WTC11 (cell line): ENCODE data around the gene ALOX15. TPM values are rescaled to one million over a fixed set of nuclear protein-coding genes. Genes with fewer than 3 reads are reported as not detected.

Source experiments
- ATAC-seq: fragments of 200-7000 bp; cut with Tn5 transposase; 2 replicates; pipeline ENCODE4 v1.10.0; 2021; ENCODE audit warnings: mild to moderate bottlenecking, moderate library complexity
- CTCF ChIA-PET: fragments of 300-600 bp; sonication (Branson Sonifier 250); formaldehyde crosslinking; loops from one replicate; lab custom pipeline; 2021; ENCODE audit warnings: antibody characterized with exemption; lab: Charles Lee
- POLR2A ChIA-PET: fragments of 350-600 bp; sonication (Branson Sonifier 250); formaldehyde crosslinking; loops from one replicate; lab custom pipeline; 2021; ENCODE audit warnings: antibody characterized with exemption; lab: Charles Lee
- DNase-seq: peaks from one replicate; pipeline ENCODE4 v3.0.0; 2021; ENCODE audit warnings: low spot score
- H3K27ac Mint-ChIP-seq: 2 replicates; pipeline ENCODE4 v1.8.0; 2021; ENCODE audit warnings: mixed read lengths
- H3K27me3 Mint-ChIP-seq: 2 replicates; pipeline ENCODE4 v1.8.0; 2021; ENCODE audit warnings: low read depth, mild to moderate bottlenecking, moderate library complexity, mixed read lengths
- H3K36me3 Mint-ChIP-seq: 2 replicates; pipeline ENCODE4 v1.8.0; 2021; ENCODE audit warnings: mixed read lengths
- H3K4me1 Mint-ChIP-seq: 2 replicates; pipeline ENCODE4 v1.8.0; 2022; ENCODE audit warnings: mixed read lengths
- H3K4me3 Mint-ChIP-seq: 2 replicates; pipeline ENCODE4 v1.8.0; 2021; ENCODE audit warnings: mild to moderate bottlenecking, moderate library complexity, mixed read lengths
- H3K9me3 Mint-ChIP-seq: 2 replicates; pipeline ENCODE4 v1.8.0; 2021; ENCODE audit warnings: mixed read lengths
- ELF4 ChIP-seq: sonication (generic); formaldehyde crosslinking; IDR thresholded peaks from 2 replicates; pipeline ENCODE4 v1.8.1; 2022; ENCODE audit warnings: low read depth, mild to moderate bottlenecking, moderate library complexity, missing genetic modification reagents
- ESRRA ChIP-seq: sonication (generic); formaldehyde crosslinking; IDR thresholded peaks from 2 replicates; pipeline ENCODE4 v1.8.1; 2022; ENCODE audit warnings: mild to moderate bottlenecking, missing genetic modification reagents, borderline replicate concordance
- ETV6 ChIP-seq: sonication (generic); formaldehyde crosslinking; IDR thresholded peaks from 2 replicates; pipeline ENCODE4 v1.8.1; 2022; ENCODE audit warnings: mild to moderate bottlenecking, missing genetic modification reagents
- GABPB1 ChIP-seq: sonication (generic); formaldehyde crosslinking; IDR thresholded peaks from 2 replicates; pipeline ENCODE4 v1.8.1; 2023; ENCODE audit warnings: mild to moderate bottlenecking, missing genetic modification reagents
- NR2C2 ChIP-seq: sonication (generic); formaldehyde crosslinking; IDR thresholded peaks from 2 replicates; pipeline ENCODE4 v1.8.0; 2022; ENCODE audit warnings: mild to moderate bottlenecking, missing genetic modification reagents
- NR3C1 ChIP-seq: sonication (generic); formaldehyde crosslinking; conservative IDR thresholded peaks from 2 replicates; pipeline ENCODE4 v1.8.1; 2023; ENCODE audit warnings: low read depth, mild to moderate bottlenecking, missing genetic modification reagents
- TEAD4 ChIP-seq: sonication (generic); formaldehyde crosslinking; IDR thresholded peaks from 2 replicates; pipeline ENCODE4 v1.8.0; 2022; ENCODE audit warnings: mild to moderate bottlenecking, missing genetic modification reagents
- ZBTB21 ChIP-seq: sonication (generic); formaldehyde crosslinking; IDR thresholded peaks from 2 replicates; pipeline ENCODE4 v1.8.1; 2023; ENCODE audit warnings: mild to moderate bottlenecking, missing genetic modification reagents, borderline replicate concordance
- ZNF121 ChIP-seq: sonication (generic); formaldehyde crosslinking; IDR thresholded peaks from 2 replicates; pipeline ENCODE4 v1.8.0; 2023; ENCODE audit warnings: missing genetic modification reagents
- total RNA-seq: library from RNA; stranded (reverse); gene quantifications from 3 replicates; pipeline ENCODE4 v1.2.3, GENCODE V29; 2021
- TF ChIP-seq, protein P1 (sequence below): sonication (generic); formaldehyde crosslinking; conservative IDR thresholded peaks from 2 replicates; pipeline ENCODE4 v1.8.1; 2022; ENCODE audit warnings: mild to moderate bottlenecking, missing genetic modification reagents
- TF ChIP-seq, protein P2 (sequence below): fragments of 250-450 bp; sonication (Bioruptor Pico); IDR thresholded peaks from 2 replicates; pipeline ENCODE4 v1.9.0; 2021; ENCODE audit warnings: mild to moderate bottlenecking
- TF ChIP-seq, protein P3 (sequence below): sonication (generic); formaldehyde crosslinking; IDR thresholded peaks from 2 replicates; pipeline ENCODE4 v1.8.1; 2023; ENCODE audit warnings: mild to moderate bottlenecking, missing genetic modification reagents
- TF ChIP-seq, protein P4 (sequence below): sonication (generic); formaldehyde crosslinking; IDR thresholded peaks from 2 replicates; pipeline ENCODE4 v1.8.1; 2023; ENCODE audit warnings: mild to moderate bottlenecking, missing genetic modification reagents, moderate library complexity
- TF ChIP-seq, protein P5 (sequence below): sonication (generic); formaldehyde crosslinking; IDR thresholded peaks from 2 replicates; pipeline ENCODE4 v1.8.1; 2022; ENCODE audit warnings: low read depth, missing genetic modification reagents, borderline replicate concordance
- TF ChIP-seq, protein P6 (sequence below): sonication (generic); formaldehyde crosslinking; IDR thresholded peaks from 2 replicates; pipeline ENCODE4 v1.8.0; 2023; ENCODE audit warnings: mild to moderate bottlenecking, missing genetic modification reagents
- TF ChIP-seq, protein P7 (sequence below): sonication (generic); formaldehyde crosslinking; IDR thresholded peaks from 2 replicates; pipeline ENCODE4 v1.8.1; 2023; ENCODE audit warnings: mild to moderate bottlenecking, missing genetic modification reagents, moderate library complexity
- TF ChIP-seq, protein P8 (sequence below): sonication (generic); formaldehyde crosslinking; IDR thresholded peaks from 2 replicates; pipeline ENCODE4 v1.8.1; 2022; ENCODE audit warnings: missing genetic modification reagents, borderline replicate concordance
- TF ChIP-seq, protein P9 (sequence below): sonication (generic); formaldehyde crosslinking; IDR thresholded peaks from 2 replicates; pipeline ENCODE4 v1.8.0; 2023; ENCODE audit warnings: missing genetic modification reagents, mild to moderate bottlenecking, borderline replicate concordance

The ALOX15 gene
- total RNA-seq, 1 experiment from 2014 or later: 0.50 TPM

DNA sequence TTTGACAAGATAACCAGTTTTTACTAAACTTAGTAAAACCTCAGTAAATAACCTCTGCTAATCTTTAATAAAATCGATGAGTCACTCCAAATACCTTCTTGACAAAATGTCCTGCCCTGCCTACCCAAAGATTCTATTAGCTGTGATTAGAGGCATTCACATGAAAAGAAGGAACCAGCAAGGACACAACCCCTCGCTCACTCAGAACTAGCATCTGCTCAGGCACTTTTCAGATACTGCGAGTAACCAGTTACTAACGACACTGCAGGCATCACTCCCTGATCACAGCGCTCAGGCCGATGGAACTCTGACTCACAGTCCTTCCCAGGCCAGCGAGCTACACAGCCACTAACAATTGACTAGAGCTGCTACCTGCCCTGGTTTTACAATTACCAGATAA, 38.2 kb upstream of the ALOX15 start:
- H3K4me1 Mint-ChIP-seq: no peaks in the 10 kb centered on the region
- no peaks in the 10 kb centered on the region for H3K27me3 Mint-ChIP-seq
- H3K27ac Mint-ChIP-seq: no peak overlapping the region
- H3K9me3 Mint-ChIP-seq: no peaks in the 10 kb centered on the region
- no peak for ATAC-seq
- POLR2A ChIA-PET: no interaction called here
- no peak overlapping the region for H3K4me3 Mint-ChIP-seq
- TF ChIP-seq, protein P1, sequence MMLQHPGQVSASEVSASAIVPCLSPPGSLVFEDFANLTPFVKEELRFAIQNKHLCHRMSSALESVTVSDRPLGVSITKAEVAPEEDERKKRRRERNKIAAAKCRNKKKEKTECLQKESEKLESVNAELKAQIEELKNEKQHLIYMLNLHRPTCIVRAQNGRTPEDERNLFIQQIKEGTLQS (CRISPR knock-in tag): no peak
- TF ChIP-seq ZNF121 (CRISPR knock-in tag) (no peak), NR2C2 (CRISPR knock-in tag) (no peak), ETV6 (CRISPR knock-in tag) (no peak)
- TF ChIP-seq, protein P2, sequence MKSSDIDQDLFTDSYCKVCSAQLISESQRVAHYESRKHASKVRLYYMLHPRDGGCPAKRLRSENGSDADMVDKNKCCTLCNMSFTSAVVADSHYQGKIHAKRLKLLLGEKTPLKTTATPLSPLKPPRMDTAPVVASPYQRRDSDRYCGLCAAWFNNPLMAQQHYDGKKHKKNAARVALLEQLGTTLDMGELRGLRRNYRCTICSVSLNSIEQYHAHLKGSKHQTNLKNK: no peak
- TF ChIP-seq, protein P3, sequence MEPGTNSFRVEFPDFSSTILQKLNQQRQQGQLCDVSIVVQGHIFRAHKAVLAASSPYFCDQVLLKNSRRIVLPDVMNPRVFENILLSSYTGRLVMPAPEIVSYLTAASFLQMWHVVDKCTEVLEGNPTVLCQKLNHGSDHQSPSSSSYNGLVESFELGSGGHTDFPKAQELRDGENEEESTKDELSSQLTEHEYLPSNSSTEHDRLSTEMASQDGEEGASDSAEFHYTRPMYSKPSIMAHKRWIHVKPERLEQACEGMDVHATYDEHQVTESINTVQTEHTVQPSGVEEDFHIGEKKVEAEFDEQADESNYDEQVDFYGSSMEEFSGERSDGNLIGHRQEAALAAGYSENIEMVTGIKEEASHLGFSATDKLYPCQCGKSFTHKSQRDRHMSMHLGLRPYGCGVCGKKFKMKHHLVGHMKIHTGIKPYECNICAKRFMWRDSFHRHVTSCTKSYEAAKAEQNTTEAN (CRISPR knock-in tag): no peak
- TF ChIP-seq, protein P4, sequence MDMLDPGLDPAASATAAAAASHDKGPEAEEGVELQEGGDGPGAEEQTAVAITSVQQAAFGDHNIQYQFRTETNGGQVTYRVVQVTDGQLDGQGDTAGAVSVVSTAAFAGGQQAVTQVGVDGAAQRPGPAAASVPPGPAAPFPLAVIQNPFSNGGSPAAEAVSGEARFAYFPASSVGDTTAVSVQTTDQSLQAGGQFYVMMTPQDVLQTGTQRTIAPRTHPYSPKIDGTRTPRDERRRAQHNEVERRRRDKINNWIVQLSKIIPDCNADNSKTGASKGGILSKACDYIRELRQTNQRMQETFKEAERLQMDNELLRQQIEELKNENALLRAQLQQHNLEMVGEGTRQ (CRISPR knock-in tag): no peak
- CTCF ChIA-PET: no interaction called here
- no peak for DNase-seq
- peaks cover 79% of the 10 kb centered on the region for H3K36me3 Mint-ChIP-seq

DNA sequence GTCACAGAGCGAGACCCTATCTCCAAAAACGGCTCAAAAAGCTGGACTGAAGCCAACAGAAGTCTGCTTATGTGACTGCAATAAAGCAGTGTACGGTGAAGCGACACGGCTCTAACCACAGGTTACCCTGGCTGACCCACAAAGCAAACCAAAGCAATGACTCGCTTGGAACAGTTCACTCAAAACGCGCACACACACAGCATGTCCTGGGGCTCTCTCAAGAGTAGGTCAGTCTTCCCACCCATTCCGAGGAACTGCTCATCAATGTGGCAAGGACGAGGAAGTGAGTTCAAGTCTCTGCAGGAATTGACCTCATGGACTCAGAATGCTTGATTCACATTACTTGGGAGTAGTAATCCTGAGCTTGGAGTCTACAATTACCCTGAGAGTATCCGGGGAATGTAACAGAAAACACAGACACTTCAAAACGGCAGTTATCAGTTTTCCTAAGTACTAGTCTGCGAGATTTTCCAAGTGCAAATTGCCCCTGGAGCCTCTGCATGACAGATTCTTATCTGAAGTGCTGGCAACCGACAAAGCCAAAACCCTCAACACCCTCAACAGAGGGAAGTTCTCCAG, 37.1 kb upstream of the ALOX15 start:
- no peak for DNase-seq
- no peak for ATAC-seq
- ChIA-PET POLR2A (no interaction called here), CTCF (no interaction called here)
- no peaks in the 10 kb centered on the region for H3K27me3 Mint-ChIP-seq
- H3K9me3 Mint-ChIP-seq: no peaks in the 10 kb centered on the region
- H3K36me3 Mint-ChIP-seq: peaks cover 75% of the 10 kb centered on the region
- H3K4me3 Mint-ChIP-seq: no peak overlapping the region
- no peaks in the 10 kb centered on the region for H3K4me1 Mint-ChIP-seq
- H3K27ac Mint-ChIP-seq: no peak overlapping the region
- TF ChIP-seq, protein P5, sequence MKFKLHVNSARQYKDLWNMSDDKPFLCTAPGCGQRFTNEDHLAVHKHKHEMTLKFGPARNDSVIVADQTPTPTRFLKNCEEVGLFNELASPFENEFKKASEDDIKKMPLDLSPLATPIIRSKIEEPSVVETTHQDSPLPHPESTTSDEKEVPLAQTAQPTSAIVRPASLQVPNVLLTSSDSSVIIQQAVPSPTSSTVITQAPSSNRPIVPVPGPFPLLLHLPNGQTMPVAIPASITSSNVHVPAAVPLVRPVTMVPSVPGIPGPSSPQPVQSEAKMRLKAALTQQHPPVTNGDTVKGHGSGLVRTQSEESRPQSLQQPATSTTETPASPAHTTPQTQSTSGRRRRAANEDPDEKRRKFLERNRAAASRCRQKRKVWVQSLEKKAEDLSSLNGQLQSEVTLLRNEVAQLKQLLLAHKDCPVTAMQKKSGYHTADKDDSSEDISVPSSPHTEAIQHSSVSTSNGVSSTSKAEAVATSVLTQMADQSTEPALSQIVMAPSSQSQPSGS (CRISPR knock-in tag): no peak
- TF ChIP-seq NR3C1 (CRISPR knock-in tag) (no peak), ELF4 (CRISPR knock-in tag) (no peak), TEAD4 (CRISPR knock-in tag) (no peak), ZBTB21 (no peak), GABPB1 (CRISPR knock-in tag) (no peak), ESRRA (no peak)
- TF ChIP-seq, protein P6, sequence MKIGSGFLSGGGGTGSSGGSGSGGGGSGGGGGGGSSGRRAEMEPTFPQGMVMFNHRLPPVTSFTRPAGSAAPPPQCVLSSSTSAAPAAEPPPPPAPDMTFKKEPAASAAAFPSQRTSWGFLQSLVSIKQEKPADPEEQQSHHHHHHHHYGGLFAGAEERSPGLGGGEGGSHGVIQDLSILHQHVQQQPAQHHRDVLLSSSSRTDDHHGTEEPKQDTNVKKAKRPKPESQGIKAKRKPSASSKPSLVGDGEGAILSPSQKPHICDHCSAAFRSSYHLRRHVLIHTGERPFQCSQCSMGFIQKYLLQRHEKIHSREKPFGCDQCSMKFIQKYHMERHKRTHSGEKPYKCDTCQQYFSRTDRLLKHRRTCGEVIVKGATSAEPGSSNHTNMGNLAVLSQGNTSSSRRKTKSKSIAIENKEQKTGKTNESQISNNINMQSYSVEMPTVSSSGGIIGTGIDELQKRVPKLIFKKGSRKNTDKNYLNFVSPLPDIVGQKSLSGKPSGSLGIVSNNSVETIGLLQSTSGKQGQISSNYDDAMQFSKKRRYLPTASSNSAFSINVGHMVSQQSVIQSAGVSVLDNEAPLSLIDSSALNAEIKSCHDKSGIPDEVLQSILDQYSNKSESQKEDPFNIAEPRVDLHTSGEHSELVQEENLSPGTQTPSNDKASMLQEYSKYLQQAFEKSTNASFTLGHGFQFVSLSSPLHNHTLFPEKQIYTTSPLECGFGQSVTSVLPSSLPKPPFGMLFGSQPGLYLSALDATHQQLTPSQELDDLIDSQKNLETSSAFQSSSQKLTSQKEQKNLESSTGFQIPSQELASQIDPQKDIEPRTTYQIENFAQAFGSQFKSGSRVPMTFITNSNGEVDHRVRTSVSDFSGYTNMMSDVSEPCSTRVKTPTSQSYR (CRISPR knock-in tag): no peak
- TF ChIP-seq, protein P7, sequence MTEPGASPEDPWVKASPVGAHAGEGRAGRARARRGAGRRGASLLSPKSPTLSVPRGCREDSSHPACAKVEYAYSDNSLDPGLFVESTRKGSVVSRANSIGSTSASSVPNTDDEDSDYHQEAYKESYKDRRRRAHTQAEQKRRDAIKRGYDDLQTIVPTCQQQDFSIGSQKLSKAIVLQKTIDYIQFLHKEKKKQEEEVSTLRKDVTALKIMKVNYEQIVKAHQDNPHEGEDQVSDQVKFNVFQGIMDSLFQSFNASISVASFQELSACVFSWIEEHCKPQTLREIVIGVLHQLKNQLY (CRISPR knock-in tag): no peak
- TF ChIP-seq, protein P8, sequence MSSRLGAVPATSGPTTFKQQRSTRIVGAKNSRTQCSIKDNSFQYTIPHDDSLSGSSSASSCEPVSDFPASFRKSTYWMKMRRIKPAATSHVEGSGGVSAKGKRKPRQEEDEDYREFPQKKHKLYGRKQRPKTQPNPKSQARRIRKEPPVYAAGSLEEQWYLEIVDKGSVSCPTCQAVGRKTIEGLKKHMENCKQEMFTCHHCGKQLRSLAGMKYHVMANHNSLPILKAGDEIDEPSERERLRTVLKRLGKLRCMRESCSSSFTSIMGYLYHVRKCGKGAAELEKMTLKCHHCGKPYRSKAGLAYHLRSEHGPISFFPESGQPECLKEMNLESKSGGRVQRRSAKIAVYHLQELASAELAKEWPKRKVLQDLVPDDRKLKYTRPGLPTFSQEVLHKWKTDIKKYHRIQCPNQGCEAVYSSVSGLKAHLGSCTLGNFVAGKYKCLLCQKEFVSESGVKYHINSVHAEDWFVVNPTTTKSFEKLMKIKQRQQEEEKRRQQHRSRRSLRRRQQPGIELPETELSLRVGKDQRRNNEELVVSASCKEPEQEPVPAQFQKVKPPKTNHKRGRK (CRISPR knock-in tag): no peak
- TF ChIP-seq, protein P9, sequence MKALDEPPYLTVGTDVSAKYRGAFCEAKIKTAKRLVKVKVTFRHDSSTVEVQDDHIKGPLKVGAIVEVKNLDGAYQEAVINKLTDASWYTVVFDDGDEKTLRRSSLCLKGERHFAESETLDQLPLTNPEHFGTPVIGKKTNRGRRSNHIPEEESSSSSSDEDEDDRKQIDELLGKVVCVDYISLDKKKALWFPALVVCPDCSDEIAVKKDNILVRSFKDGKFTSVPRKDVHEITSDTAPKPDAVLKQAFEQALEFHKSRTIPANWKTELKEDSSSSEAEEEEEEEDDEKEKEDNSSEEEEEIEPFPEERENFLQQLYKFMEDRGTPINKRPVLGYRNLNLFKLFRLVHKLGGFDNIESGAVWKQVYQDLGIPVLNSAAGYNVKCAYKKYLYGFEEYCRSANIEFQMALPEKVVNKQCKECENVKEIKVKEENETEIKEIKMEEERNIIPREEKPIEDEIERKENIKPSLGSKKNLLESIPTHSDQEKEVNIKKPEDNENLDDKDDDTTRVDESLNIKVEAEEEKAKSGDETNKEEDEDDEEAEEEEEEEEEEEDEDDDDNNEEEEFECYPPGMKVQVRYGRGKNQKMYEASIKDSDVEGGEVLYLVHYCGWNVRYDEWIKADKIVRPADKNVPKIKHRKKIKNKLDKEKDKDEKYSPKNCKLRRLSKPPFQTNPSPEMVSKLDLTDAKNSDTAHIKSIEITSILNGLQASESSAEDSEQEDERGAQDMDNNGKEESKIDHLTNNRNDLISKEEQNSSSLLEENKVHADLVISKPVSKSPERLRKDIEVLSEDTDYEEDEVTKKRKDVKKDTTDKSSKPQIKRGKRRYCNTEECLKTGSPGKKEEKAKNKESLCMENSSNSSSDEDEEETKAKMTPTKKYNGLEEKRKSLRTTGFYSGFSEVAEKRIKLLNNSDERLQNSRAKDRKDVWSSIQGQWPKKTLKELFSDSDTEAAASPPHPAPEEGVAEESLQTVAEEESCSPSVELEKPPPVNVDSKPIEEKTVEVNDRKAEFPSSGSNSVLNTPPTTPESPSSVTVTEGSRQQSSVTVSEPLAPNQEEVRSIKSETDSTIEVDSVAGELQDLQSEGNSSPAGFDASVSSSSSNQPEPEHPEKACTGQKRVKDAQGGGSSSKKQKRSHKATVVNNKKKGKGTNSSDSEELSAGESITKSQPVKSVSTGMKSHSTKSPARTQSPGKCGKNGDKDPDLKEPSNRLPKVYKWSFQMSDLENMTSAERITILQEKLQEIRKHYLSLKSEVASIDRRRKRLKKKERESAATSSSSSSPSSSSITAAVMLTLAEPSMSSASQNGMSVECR (CRISPR knock-in tag): no peak
